Germinal center (tissue), 1 donor: ENCODE results near the gene GALNT2.

Source experiments
- DNase-seq: peaks from one replicate; pipeline ENCODE4 v3.0.0; 2012; ENCODE audit warnings: mixed read lengths, low spot score

Gene GALNT2

GRCh38 chr1:230211436-230212145 lies 144.6 kb downstream of the GALNT2 start:
- peak; percentile 12 for DNase-seq

- DNase-seq = peak; percentile 66
Measured at GRCh38 chr1:230212405-230212936, 145.4 kb downstream of the GALNT2 start.

GRCh38 chr1:230215031-230215430 lies 148.0 kb downstream of the GALNT2 start:
- no peak for DNase-seq

GRCh38 chr1:230215529-230215928 lies 148.5 kb downstream of the GALNT2 start:
- DNase-seq = no peak

GRCh38 chr1:230216896-230217295 lies 149.9 kb downstream of the GALNT2 start:
- no peak for DNase-seq

GRCh38 chr1:230218667-230219066 lies 151.6 kb downstream of the GALNT2 start:
- DNase-seq = no peak

- DNase-seq = no peak
Measured at GRCh38 chr1:230219174-230220067, 152.4 kb downstream of the GALNT2 start.

- no peak for DNase-seq
Measured at GRCh38 chr1:230220478-230220877, 153.4 kb downstream of the GALNT2 start.

GRCh38 chr1:230220907-230221306 lies 153.9 kb downstream of the GALNT2 start:
- DNase-seq = no peak

GRCh38 chr1:230222678-230223077 lies 155.6 kb downstream of the GALNT2 start:
- no peak for DNase-seq

- DNase-seq = no peak
Measured at GRCh38 chr1:230224101-230224960, 157.3 kb downstream of the GALNT2 start.

GRCh38 chr1:230226007-230226800 lies 159.2 kb downstream of the GALNT2 start:
- no peak for DNase-seq

- no peak for DNase-seq
Measured at GRCh38 chr1:230226814-230227213, 159.8 kb downstream of the GALNT2 start.

- DNase-seq = no peak
Measured at GRCh38 chr1:230228236-230228897, 161.3 kb downstream of the GALNT2 start.

- DNase-seq = no peak
Measured at GRCh38 chr1:230230273-230230672, 163.2 kb downstream of the GALNT2 start.

- DNase-seq = no peak
Measured at GRCh38 chr1:230230948-230231773, 164.1 kb downstream of the GALNT2 start.

- no peak for DNase-seq
Measured at GRCh38 chr1:230231774-230232145, 164.7 kb downstream of the GALNT2 start.

GRCh38 chr1:230232371-230232771 lies 165.3 kb downstream of the GALNT2 start:
- no peak for DNase-seq

GRCh38 chr1:230233786-230234185 lies 166.7 kb downstream of the GALNT2 start:
- no peak for DNase-seq

GRCh38 chr1:230235876-230236275 lies 168.8 kb downstream of the GALNT2 start:
- no peak for DNase-seq
